Right cardiac atrium (tissue), 5 donors: ENCODE data around the gene TAF10. TPM values are rescaled to one million over a fixed set of nuclear protein-coding genes. Genes with fewer than 3 reads are reported as not detected.

Experiments
- ATAC-seq, 2 donors: fragments of 200-7000 bp; cut with Tn5 transposase; one replicate each; pipeline versions ENCODE4 v1.8.0 to v1.9.1; 2020; ENCODE audit warnings: moderate library complexity in 2 of 2, mild to moderate bottlenecking in 1 of 2
- DNase-seq, 3 donors: peaks; one replicate each; pipeline ENCODE4 v3.0.0-alpha.2; 2020
- H3K27ac ChIP-seq: one replicate; pipeline ENCODE4 v1.5.1; 2013; ENCODE audit warnings: mild to moderate bottlenecking, low read length, control low read depth, moderate library complexity
- H3K27me3 ChIP-seq: one replicate; pipeline ENCODE4 v1.6.1; 2013; ENCODE audit not compliant: control insufficient read depth, insufficient read depth
- H3K4me1 ChIP-seq: one replicate; pipeline ENCODE4 v1.6.1; 2013; ENCODE audit warnings: low read length; ENCODE audit not compliant: control insufficient read depth, insufficient read depth
- H3K4me3 ChIP-seq: one replicate; pipeline ENCODE4 v1.5.1; 2013; ENCODE audit warnings: low read length, control low read depth
- H3K9me3 ChIP-seq: one replicate; pipeline ENCODE4 v1.6.1; 2013; ENCODE audit warnings: low read length; ENCODE audit not compliant: control insufficient read depth
- WGBS: extraction: QIAGEN DNeasy Blood & Tissue Kit; methylation state at CpG from one replicate; pipeline ENCODE4 v1.1.7; 2013; 5-methylcytosine and 5-hydroxymethylcytosine counted together
- intact Hi-C, 4 donors: fragments of 100-400 bp; cut with DNase I; formaldehyde crosslinking; loops; one replicate each; pipeline versions ENCODE4 v1.11.0 to v1.14.0; 2022 to 2023
- polyA plus RNA-seq: library from polyadenylated mRNA; stranded (reverse); fragments of 200-250 nt; gene quantifications from one replicate; pipeline ENCODE4 v1.2.3, GENCODE V29; 2013
- total RNA-seq, 4 donors: library from RNA; stranded (reverse); fragmentation: NEBNext Ultra II Directional; extraction: Animal tissue kit (Norgen Biotek cat#: 25700); gene quantifications; one replicate each; pipeline ENCODE4 v1.2.1, GENCODE V29; 2021
- donor health status: healthy with polysubstance abuse.
- donor health status: DM: no; HTN: yes; CAD: no.
- donor health status: DM: no; HTN: no; CAD: no.
- donor health status: DM: no; HTN: yes; CAD: no; lungs with severe emphysema.
- donor health status: DM: yes; HTN: yes; CAD: no.

The TAF10 gene
- total and polyA plus RNA-seq, 5 donors = 96.9 to 115 (median 100) TPM

- Histone ChIP-seq H3K9me3 (no peaks in the 10 kb centered on the region), H3K27me3 (no peaks in the 10 kb centered on the region), H3K4me3 (peak overlapping the region; percentile 26), H3K4me1 (peaks cover 23% of the 10 kb centered on the region), H3K27ac (peak overlapping the region; percentile 100)
- intact Hi-C loops = no loop called here
- DNase-seq (peak; percentile 93 to 98 (median 97)), ATAC-seq (peak; percentile 81 to 84)
- 5% methylated on average over 11 of the region's 11 CpGs for WGBS
Observed at GRCh38 chr11:6606471-6607189, 5.4 kb downstream of the TAF10 start.

GRCh38 chr11:6604790-6605189 lies 7.2 kb downstream of the TAF10 start:
- H3K27me3 ChIP-seq = no peaks in the 10 kb centered on the region
- peak overlapping the region; percentile 99 for H3K27ac ChIP-seq
- intact Hi-C loops = loop anchor here in 1 of 4 donors (5.0 kb wide), 2 partner anchors 72 to 78 kb away; partner anchors contain the start of gene MRPL17
- H3K4me3 ChIP-seq = peak overlapping the region; percentile 87
- H3K4me1 ChIP-seq = peaks cover 23% of the 10 kb centered on the region
- ATAC-seq = no peak
- WGBS = 4% methylated on average over 3 of the region's 3 CpGs
- H3K9me3 ChIP-seq = no peaks in the 10 kb centered on the region
- DNase-seq = no peak

GRCh38 chr11:6604081-6604626 lies 7.9 kb downstream of the TAF10 start:
- Histone ChIP-seq H3K4me3 (peak overlapping the region; percentile 87), H3K4me1 (peaks cover 23% of the 10 kb centered on the region), H3K9me3 (no peaks in the 10 kb centered on the region), H3K27ac (peak overlapping the region; percentile 99), H3K27me3 (no peaks in the 10 kb centered on the region)
- peak in 1 of 3 donors; percentile 73 for DNase-seq
- intact Hi-C loops = loop anchor here in 1 of 4 donors (5.0 kb wide), 2 partner anchors 72 to 78 kb away; partner anchors contain the start of gene MRPL17
- WGBS = under 1% methylated on average over 20 of the region's 20 CpGs
- ATAC-seq = peak; percentile 52 to 56

GRCh38 chr11:6603287-6604080 lies 8.5 kb downstream of the TAF10 start, which contains the start of the genes ILK and RRP8:
TSS of gene ILK (plus strand) at chr11:6603774. CDS start at chr11:6604272, 498 bp downstream.
TSS of gene RRP8 (minus strand) at chr11:6603616. CDS start at chr11:6603502, 114 bp downstream.
- Histone ChIP-seq H3K27me3 (no peaks in the 10 kb centered on the region), H3K4me3 (peak within 1 kb of the TSS; percentile 87), H3K9me3 (no peaks in the 10 kb centered on the region), H3K4me1 (peaks cover 23% of the 10 kb centered on the region), H3K27ac (peak within 1 kb of the TSS; percentile 99)
- WGBS = under 1% methylated on average over 72 of the region's 72 CpGs
- intact Hi-C loops = loop anchor here in 1 of 4 donors (5.0 kb wide), 2 partner anchors 71 to 79 kb away; partner anchors contain the start of gene MRPL17
- ATAC-seq (peak; percentile 91 to 93), DNase-seq (peak; percentile 91 to 97 (median 97))

GRCh38 chr11:6602096-6602940 lies 9.7 kb downstream of the TAF10 start:
- Histone ChIP-seq H3K27me3 (no peaks in the 10 kb centered on the region), H3K9me3 (no peaks in the 10 kb centered on the region), H3K4me1 (peaks cover 17% of the 10 kb centered on the region), H3K4me3 (peak overlapping the region; percentile 87), H3K27ac (no peak overlapping the region)
- ATAC-seq (no peak), DNase-seq (no peak)
- 56% methylated on average over 7 of the region's 7 CpGs for WGBS
- intact Hi-C loops = loop anchor here in 1 of 4 donors (5.0 kb wide), 2 partner anchors 70 to 80 kb away; partner anchors contain the start of gene MRPL17

- WGBS = 98% methylated on average over 13 of the region's 13 CpGs
- H3K27me3 ChIP-seq = no peaks in the 10 kb centered on the region
- DNase-seq (peak in 1 of 3 donors; percentile 59), ATAC-seq (no peak)
- no peak overlapping the region for H3K4me3 ChIP-seq
- intact Hi-C loops = loop anchor here in 1 of 4 donors (5.0 kb wide), 2 partner anchors 69 to 81 kb away; partner anchors contain the start of gene MRPL17
- H3K4me1 ChIP-seq = peaks cover 15% of the 10 kb centered on the region
- no peaks in the 10 kb centered on the region for H3K9me3 ChIP-seq
- H3K27ac ChIP-seq = no peak overlapping the region
Observed at GRCh38 chr11:6601041-6601461, 11.0 kb downstream of the TAF10 start.

- intact Hi-C loops = loop anchor here in 1 of 4 donors (5.0 kb wide), 2 partner anchors 68 to 82 kb away; partner anchors contain the start of gene MRPL17
Observed at GRCh38 chr11:6599881-6600390, 12.1 kb downstream of the TAF10 start.

GRCh38 chr11:6599449-6599848 lies 12.6 kb downstream of the TAF10 start:
- no peaks in the 10 kb centered on the region for H3K27me3 ChIP-seq
- ATAC-seq (no peak), DNase-seq (no peak)
- no peak overlapping the region for H3K27ac ChIP-seq
- 76% methylated on average over 1 of the region's 1 CpG for WGBS
- peaks cover 17% of the 10 kb centered on the region for H3K4me1 ChIP-seq
- H3K4me3 ChIP-seq = no peak overlapping the region
- no peaks in the 10 kb centered on the region for H3K9me3 ChIP-seq
- intact Hi-C loops = no loop called here

More at GRCh38 chr11:6599881-6600390, 12.1 kb downstream of the TAF10 start:
- 86% methylated on average over 2 of the region's 2 CpGs for WGBS
- Histone ChIP-seq H3K9me3 (no peaks in the 10 kb centered on the region), H3K27ac (no peak overlapping the region), H3K4me1 (peaks cover 13% of the 10 kb centered on the region), H3K4me3 (no peak overlapping the region), H3K27me3 (no peaks in the 10 kb centered on the region)
- DNase-seq (peak in 1 of 3 donors; percentile 53), ATAC-seq (no peak)

GRCh38 chr11:6598555-6598954 lies 13.5 kb downstream of the TAF10 start:
- DNase-seq (no peak), ATAC-seq (no peak)
- 84% methylated on average over 3 of the region's 3 CpGs for WGBS
- intact Hi-C loops = no loop called here
- Histone ChIP-seq H3K27ac (peak overlapping the region; percentile 49), H3K27me3 (no peaks in the 10 kb centered on the region), H3K4me1 (peaks cover 19% of the 10 kb centered on the region), H3K9me3 (no peaks in the 10 kb centered on the region), H3K4me3 (no peak overlapping the region)
